ENCODE data around the gene GCC1. TPM values are rescaled to one million over a fixed set of nuclear protein-coding genes. Genes with fewer than 3 reads are reported as not detected.

Gene GCC1
- total RNA-seq, 2 experiments from 2014 or later = 13.3 to 18.3 TPM

GRCh38 chr7:127557803-127558202, 27.6 kb downstream of the GCC1 start:
- Histone ChIP-seq H2AFZ (ENCODE audit: low read length) (no peak overlapping the region), H3K36me3 (ENCODE audit: insufficient read depth, low read length) (no peaks in the 10 kb centered on the region), H3K9me2 (ENCODE audit: insufficient read depth, low read length) (no peaks in the 10 kb centered on the region), H4K20me1 (ENCODE audit: insufficient read depth, low read length) (no peaks in the 10 kb centered on the region), H3K4me2 (ENCODE audit: low read length) (no peak overlapping the region), H3K9me3 (ENCODE audit: low read length) (no peaks in the 10 kb centered on the region), H3K27ac (ENCODE audit: low read depth, low read length, poor library complexity, severe bottlenecking) (no peak overlapping the region), H3K79me2 (ENCODE audit: insufficient read depth, low read depth, low read length) (no peaks in the 10 kb centered on the region), H3K4me3 (ENCODE audit: low read depth, low read length, poor library complexity, severe bottlenecking) (no peak overlapping the region), H3K4me1 (ENCODE audit: insufficient read depth, low read length, poor library complexity, severe bottlenecking) (no peaks in the 10 kb centered on the region)
- no peak for DNase-seq (ENCODE audit: low spot score)
- CTCF ChIA-PET (ENCODE audit: unreplicated experiment) = no interaction called here
- BruUV-seq (replicated peaks) = no TSS peak
- intact Hi-C loops (cut with micrococcal nuclease; ENCODE audit: unreplicated experiment) = no loop called here
- TF ChIP-seq CTCF (conservative IDR thresholded peaks at IDR 0.05; ENCODE audit: low read length) (no peak; the same call in 1 of the 2 replicates), EZH2phosphoT487 (IDR thresholded peaks at IDR 0.05; ENCODE audit: borderline replicate concordance, low read depth, low read length) (no peak)
- POLR2A ChIA-PET = no interaction called here

GRCh38 chr7:127556404-127556803, 29.0 kb downstream of the GCC1 start:
- H3K36me3 ChIP-seq (ENCODE audit: insufficient read depth, low read length) = no peaks in the 10 kb centered on the region
- no peaks in the 10 kb centered on the region for H3K9me2 ChIP-seq (ENCODE audit: insufficient read depth, low read length)
- no peak overlapping the region for H2AFZ ChIP-seq (ENCODE audit: low read length)
- intact Hi-C loops (cut with micrococcal nuclease; ENCODE audit: unreplicated experiment) = no loop called here
- H3K4me3 ChIP-seq (ENCODE audit: low read depth, low read length, poor library complexity, severe bottlenecking) = no peak overlapping the region
- H3K4me1 ChIP-seq (ENCODE audit: insufficient read depth, low read length, poor library complexity, severe bottlenecking) = no peaks in the 10 kb centered on the region
- ChIA-PET CTCF (ENCODE audit: unreplicated experiment) (no interaction called here), POLR2A (no interaction called here)
- no peaks in the 10 kb centered on the region for H3K79me2 ChIP-seq (ENCODE audit: insufficient read depth, low read depth, low read length)
- no peak for DNase-seq (ENCODE audit: low spot score)
- H3K9me3 ChIP-seq (ENCODE audit: low read length) = no peaks in the 10 kb centered on the region
- H3K4me2 ChIP-seq (ENCODE audit: low read length) = no peak overlapping the region
- no peaks in the 10 kb centered on the region for H4K20me1 ChIP-seq (ENCODE audit: insufficient read depth, low read length)
- TF ChIP-seq EZH2phosphoT487 (IDR thresholded peaks at IDR 0.05; ENCODE audit: borderline replicate concordance, low read depth, low read length) = no peak
- TF ChIP-seq CTCF (conservative IDR thresholded peaks at IDR 0.05; ENCODE audit: low read length) = no peak
- no peak overlapping the region for H3K27ac ChIP-seq (ENCODE audit: low read depth, low read length, poor library complexity, severe bottlenecking)
- no TSS peak for BruUV-seq (replicated peaks)

GRCh38 chr7:127551941-127552340, 33.5 kb downstream of the GCC1 start:
- no peak for DNase-seq (ENCODE audit: low spot score)
- Histone ChIP-seq H3K4me1 (ENCODE audit: insufficient read depth, low read length, poor library complexity, severe bottlenecking) (no peaks in the 10 kb centered on the region), H2AFZ (ENCODE audit: low read length) (no peak overlapping the region), H3K79me2 (ENCODE audit: insufficient read depth, low read depth, low read length) (no peaks in the 10 kb centered on the region), H4K20me1 (ENCODE audit: insufficient read depth, low read length) (no peaks in the 10 kb centered on the region), H3K9me3 (ENCODE audit: low read length) (no peaks in the 10 kb centered on the region), H3K27ac (ENCODE audit: low read depth, low read length, poor library complexity, severe bottlenecking) (no peak overlapping the region), H3K4me3 (ENCODE audit: low read depth, low read length, poor library complexity, severe bottlenecking) (no peak overlapping the region), H3K4me2 (ENCODE audit: low read length) (no peak overlapping the region), H3K36me3 (ENCODE audit: insufficient read depth, low read length) (no peaks in the 10 kb centered on the region), H3K9me2 (ENCODE audit: insufficient read depth, low read length) (no peaks in the 10 kb centered on the region; the same call in 1 of the 2 replicates)
- no peak for TF ChIP-seq CTCF (conservative IDR thresholded peaks at IDR 0.05; ENCODE audit: low read length)
- no TSS peak for BruUV-seq (replicated peaks)
- ChIA-PET POLR2A (interaction anchor here (0.5 kb wide), 1 partner anchor 73 kb away, joined by 3 read pairs; no protein-coding TSS in a partner anchor), CTCF (ENCODE audit: unreplicated experiment) (no interaction called here)
- intact Hi-C loops (cut with micrococcal nuclease; ENCODE audit: unreplicated experiment) = no loop called here

Data from OCI-LY7 (cell line).